ENCODE data around the gene DENND4A.

GRCh38 chr15:65777053-65777452 lies 15.0 kb downstream of the DENND4A start:
- TF ChIP-seq POLR2A (IDR thresholded peaks at IDR 0.05) (no peak), EP300 (IDR thresholded peaks at IDR 0.05) (no peak), CTCF (IDR thresholded peaks at IDR 0.05) (no peak)

All from tibial nerve (tissue), 4 donors.